Right forelimb (tissue), 1 donor: ENCODE data around the gene NOS2.

Source experiments
- DNase-seq: peaks from one replicate; pipeline ENCODE4 v3.0.0-alpha.2; 2018

NOS2 gene

GRCh38 chr17:27818401-27819105, 18.2 kb upstream of the NOS2 start:
- peak; percentile 60 for DNase-seq

GRCh38 chr17:27817731-27818130, 17.4 kb upstream of the NOS2 start:
- no peak for DNase-seq

DNA sequence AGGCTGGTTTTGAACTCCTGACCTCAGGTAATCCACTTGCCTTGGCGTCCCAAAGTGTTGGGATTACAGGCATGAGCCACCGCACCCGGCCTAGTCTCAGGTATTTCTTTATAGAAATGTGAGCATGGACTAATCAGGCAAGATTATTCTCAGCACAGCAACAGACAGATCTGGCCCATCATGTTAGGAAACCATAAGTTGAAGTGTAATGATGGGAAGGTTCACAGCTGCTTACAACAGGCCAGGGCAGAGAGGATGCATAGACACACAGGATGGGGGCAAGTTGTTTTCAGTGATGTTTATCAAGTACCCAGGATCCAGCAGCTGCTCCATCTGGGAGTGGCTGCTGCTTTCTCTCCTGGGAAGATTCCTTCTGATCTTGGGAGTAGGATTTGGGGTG, 16.6 kb upstream of the NOS2 start:
- DNase-seq: no peak

DNA sequence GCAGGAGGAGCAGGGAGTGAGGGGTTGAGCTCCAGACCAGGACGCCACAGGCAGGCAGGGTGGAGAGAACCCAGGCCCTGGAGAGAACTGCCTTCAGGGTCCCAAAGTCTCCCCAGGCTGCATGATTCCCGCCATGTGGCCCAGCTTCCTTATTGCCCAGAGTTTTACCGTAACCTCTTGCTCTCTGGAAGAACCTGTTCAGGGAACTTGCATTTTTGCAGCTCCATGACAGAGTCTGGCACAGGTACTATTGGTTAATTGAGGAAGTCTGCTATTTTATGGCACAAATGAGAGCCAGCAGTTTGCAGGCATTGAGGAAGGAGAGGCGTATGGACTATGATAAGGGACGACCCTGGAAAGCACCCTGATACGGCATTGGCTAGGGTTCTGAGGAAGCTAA, 11.6 kb upstream of the NOS2 start:
- no peak for DNase-seq

- DNase-seq: no peak
These were observed 10.7 kb upstream of the NOS2 start for GRCh38 chr17:27810902-27811557.

GRCh38 chr17:27810211-27810901, 10.0 kb upstream of the NOS2 start:
- DNase-seq: no peak

GRCh38 chr17:27809555-27809954, 9.2 kb upstream of the NOS2 start:
- DNase-seq: no peak

DNA sequence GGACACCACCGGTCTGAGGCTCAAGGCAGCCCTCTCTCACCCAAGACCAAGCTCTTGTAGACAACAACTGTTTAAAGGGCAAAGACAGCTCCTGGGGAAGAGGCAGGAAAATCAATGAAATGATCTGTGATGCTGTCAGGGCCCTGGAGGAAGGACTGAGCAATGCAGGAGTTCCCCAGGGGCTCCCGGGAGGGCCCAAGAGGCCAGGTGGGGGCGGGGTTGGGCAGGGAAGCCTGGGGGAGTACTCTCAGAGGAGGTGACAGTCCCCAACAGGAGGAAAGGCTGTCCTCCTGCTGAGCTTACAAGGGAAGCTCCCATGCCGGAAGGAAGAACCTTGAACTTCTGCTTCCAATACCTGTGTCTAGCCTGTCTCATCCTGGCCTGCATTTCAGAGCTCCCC, 8.3 kb upstream of the NOS2 start:
- no peak for DNase-seq

DNA sequence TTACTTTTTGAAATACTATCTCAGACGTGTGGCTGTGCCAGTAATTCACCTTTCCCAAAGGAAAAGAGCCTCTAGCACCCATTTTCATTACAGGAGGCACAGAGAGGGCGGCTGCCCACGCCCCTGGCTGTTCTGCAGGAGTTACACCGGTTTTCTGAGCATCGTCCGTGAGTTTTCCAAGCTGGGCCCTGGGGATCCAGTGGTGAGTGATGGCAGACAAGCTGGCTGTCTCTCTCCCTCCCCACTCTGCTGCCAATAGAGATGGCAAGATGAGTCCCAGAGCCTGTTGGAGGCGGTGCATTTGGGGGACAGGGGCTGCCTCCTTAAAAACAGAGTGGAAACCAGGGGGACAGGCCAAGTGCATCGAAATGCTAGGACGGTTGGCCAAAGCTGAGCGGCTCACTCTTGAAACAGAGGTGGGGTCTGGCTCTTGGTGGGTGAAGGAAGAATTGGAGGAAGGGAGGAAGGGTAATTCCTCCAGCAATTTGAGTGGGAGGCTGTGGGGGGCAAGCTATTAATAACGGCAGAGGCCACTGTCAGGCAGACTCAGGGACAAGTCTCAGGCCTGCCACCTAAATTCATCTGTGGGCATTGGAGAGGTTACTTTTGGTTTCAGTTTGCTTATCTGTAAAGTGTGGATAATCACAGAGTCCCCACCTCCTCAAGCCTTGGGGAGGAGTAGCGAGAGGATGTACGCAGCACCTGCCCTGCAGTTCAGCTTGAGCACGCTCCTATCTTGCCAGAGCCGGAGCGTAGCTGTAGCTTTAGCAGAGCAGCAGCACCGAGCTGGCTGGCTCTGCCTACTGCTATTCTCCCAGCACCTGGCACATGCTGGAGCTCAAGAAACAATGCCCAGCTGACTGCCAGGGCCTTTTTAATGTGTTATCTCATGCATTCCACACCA, 7.5 kb upstream of the NOS2 start:
- DNase-seq: no peak

GRCh38 chr17:27805520-27806146, 5.3 kb upstream of the NOS2 start:
- peak; percentile 86 for DNase-seq

DNA sequence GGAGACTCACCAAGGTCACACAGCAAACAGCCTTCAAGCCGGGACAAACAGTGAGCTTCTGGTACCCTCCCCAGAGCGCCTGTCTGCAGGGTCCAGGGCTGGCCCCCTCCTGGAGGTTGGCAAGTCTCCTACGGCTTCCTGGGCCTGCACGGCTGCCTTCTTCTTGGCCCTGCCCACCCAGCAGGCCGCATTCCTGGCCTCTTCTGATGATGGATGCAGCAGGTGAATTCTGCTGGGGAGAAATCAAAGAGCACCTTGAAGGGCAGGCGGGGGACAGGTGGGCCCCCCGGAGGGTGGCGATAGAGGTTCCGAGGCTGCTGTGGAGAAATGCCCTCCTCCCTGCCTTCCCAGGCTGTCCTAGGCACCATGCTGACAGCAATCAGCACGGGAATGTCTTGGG, 3.8 kb upstream of the NOS2 start:
- no peak for DNase-seq

GRCh38 chr17:27802962-27803680, 2.8 kb upstream of the NOS2 start:
- DNase-seq: no peak

- no peak for DNase-seq
These were observed 1.7 kb upstream of the NOS2 start for GRCh38 chr17:27802033-27802432.

DNA sequence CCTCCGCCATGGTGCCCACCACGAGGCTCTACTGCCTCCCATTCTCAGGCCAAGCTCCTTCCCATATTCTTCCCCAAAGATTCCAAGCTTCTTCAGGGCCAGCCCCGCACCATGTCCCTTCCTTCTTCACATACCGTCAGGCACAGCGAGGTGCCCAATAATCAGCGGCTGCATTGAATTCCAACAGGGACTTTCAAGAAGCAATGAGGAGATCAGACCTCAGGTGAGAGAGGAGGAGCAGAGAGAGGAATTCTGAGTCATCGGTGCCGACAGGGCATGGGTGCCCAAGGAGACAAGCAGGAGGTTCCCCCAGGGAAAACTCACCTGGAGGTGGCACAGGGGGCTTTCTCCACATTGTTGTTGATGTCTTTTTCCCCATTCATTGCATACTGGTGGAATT, 2.0 kb downstream of the NOS2 start:
- no peak for DNase-seq

GRCh38 chr17:27797390-27798091, 2.8 kb downstream of the NOS2 start:
- DNase-seq: no peak

DNA sequence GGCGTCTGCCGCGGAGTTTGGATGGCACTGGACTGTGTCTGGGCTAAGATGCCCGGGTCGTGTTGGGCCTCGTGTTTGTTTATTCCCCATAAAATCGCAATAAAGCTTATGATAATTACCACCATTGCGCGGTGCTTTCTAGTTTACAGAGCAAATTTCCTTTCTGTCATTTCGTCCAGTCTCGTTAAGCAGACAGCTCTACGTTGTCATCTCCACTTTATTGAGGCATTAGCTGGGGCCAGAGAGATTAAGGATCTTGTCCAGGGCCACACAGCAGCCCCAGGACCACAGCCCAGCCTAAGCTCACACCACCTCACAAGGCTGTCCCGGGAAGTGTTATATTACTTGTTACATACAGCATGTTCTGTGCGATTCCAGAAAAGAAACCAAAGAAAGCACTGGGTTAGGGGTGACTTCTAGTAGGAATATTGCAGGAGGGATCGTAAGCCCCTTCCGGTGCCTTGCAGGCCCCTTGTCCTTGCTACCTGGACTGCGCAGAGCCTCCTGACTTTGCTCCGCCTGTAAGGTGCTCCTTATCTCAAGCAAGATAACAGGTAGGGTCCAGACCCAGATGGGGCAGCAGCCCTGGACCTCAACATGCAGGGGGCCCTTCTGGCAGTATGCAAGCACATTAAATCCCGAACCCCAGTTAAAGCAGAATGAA, 6.3 kb downstream of the NOS2 start:
- no peak for DNase-seq

DNA sequence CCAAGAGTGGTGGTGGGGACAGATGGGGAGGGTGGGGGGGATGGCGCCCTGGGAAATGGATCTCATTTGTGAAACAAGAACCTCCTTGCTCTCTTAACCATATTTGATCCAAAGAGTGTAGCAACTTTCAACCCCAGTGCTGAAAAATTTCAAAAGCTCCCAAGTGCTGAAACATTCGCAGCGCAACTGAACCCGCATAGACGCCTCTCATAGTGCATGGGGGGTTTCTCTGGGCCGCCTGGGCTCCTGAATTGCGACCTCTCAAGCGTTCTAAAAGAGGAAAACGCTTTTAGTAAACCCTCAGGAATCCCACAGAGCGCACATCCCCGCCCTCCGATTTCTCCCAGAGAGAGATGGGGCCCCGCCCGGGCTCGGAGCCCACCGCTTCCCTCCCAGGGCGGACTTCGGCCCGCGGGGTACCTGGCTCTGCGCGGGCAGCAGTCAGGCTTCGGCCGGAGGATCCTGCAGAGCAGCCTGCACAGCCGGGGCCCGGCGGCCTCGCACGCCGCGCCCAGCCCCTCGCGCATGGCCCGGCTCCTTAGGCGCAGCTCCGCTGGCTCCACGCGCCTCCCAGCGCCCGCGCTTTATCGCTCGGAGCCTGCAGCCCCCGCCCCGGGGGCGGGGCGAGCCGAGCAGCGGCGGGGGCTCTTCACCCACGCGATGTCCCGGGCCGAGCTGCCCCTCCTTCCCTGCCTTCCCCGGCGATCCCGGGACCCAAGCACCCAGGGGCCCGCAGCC, 7.0 kb downstream of the NOS2 start:
- DNase-seq: no peak

DNA sequence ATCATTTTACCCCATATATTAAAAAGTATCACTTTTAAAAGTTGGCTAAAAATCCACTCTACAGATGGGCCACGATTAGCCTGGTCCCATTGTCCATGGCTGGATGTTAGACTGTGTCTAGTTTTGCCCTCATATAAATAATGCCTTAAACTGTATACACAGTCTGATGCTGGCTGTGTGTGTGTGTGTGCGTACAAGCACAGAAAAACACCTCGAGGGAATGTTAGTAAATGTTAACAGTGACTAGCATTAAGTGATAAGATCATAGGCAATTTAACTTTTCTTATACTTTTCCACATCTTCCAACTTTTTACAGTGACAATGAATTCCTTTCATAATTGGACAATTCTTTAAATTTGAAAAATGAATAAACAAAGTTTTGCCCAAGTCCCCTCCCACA, 8.2 kb downstream of the NOS2 start:
- no peak for DNase-seq

DNA sequence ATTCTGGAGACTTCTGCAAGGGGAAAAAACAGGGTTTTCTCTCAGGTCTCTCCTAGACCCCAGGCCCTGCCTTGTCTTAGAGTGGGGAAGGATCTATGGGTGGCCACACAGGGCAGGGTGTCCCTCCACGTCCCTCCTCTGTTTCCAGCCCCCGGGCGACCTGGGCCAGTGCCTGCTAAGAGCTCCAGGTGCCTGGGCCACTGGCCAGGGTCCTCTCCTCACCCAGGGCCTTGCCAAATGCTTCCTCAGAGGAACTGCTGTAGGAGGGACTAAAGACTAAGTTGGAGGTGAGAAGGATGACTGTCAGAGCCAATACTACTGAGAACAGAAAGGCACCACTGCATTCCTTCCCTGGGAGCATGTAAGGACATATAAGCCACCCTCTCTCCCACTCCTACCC, 11.4 kb downstream of the NOS2 start:
- DNase-seq: no peak
